Thyroid gland (tissue), 4 donors: Measurements from ENCODE around the gene TMPRSS6.

Experiments
- POLR2A ChIP-seq, 2 donors: fragments of 450-650 bp; IDR thresholded peaks; one replicate each; pipeline ENCODE4 v1.6.1; 2017; ENCODE audit warnings: antibody characterized with exemption in 2 of 2, mild to moderate bottlenecking in 2 of 2, moderate library complexity in 1 of 2
- TF ChIP-seq, protein P1 (sequence below), 6 experiments: fragments of 200-600 bp in 3 of 6; fragments of 450-650 bp in 3 of 6; sonication (generic) in 3 of 6; IDR thresholded peaks; one replicate each; pipeline ENCODE4 v1.5.1; 2016 to 2019; ENCODE audit warnings: antibody characterized with exemption in 6 of 6, mild to moderate bottlenecking in 2 of 6, inconsistent platforms in 1 of 6, moderate library complexity in 1 of 6

DNA sequence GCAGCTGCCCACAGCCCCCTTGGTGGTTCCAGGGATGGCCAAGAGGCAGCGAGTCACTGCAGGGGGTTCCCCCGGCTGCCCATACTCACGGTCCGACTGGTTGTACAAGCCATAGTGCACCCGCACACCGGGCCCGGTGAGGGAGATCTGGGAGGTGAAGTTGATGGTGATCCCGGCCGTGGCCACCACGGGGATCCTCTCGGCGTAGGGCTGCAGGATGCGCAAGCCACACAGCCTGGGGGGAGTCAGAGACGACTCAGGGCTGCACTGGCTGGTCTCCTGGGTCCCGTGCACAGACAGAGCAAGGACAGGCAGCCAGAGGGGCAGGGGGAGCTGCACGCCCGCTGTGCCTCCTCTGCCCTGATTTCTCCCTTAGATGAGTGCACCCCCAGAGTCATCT lies 34.5 kb downstream of the TMPRSS6 start:
- TF ChIP-seq POLR2A (IDR thresholded peaks at IDR 0.05) = no peak
- TF ChIP-seq, protein P1, sequence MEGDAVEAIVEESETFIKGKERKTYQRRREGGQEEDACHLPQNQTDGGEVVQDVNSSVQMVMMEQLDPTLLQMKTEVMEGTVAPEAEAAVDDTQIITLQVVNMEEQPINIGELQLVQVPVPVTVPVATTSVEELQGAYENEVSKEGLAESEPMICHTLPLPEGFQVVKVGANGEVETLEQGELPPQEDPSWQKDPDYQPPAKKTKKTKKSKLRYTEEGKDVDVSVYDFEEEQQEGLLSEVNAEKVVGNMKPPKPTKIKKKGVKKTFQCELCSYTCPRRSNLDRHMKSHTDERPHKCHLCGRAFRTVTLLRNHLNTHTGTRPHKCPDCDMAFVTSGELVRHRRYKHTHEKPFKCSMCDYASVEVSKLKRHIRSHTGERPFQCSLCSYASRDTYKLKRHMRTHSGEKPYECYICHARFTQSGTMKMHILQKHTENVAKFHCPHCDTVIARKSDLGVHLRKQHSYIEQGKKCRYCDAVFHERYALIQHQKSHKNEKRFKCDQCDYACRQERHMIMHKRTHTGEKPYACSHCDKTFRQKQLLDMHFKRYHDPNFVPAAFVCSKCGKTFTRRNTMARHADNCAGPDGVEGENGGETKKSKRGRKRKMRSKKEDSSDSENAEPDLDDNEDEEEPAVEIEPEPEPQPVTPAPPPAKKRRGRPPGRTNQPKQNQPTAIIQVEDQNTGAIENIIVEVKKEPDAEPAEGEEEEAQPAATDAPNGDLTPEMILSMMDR (IDR thresholded peaks at IDR 0.05) = no peak
